Hematopoietic multipotent progenitor cell treated with erythropoietin and hydrocortisone succinate and interleukin-3 and kit ligand, for 17 days (in vitro differentiated cells): ENCODE data around the gene JUNB.
A peak's percentile ranks its signal among the peaks of the same experiment; 100 is the strongest.
"Not testable (repeated sequence)": the region's sequence is repeated elsewhere in the genome, so short reads cannot be mapped to it uniquely, and the experiment has no call there.

Experiments
- DNase-seq: peaks from one replicate; pipeline ENCODE4 v3.0.0-alpha.2; 2015; ENCODE audit warnings: low spot score

Gene JUNB

GRCh38 chr19:12804051-12804450 lies 12.8 kb downstream of the JUNB start:
- no peak for DNase-seq

- DNase-seq: peak; percentile 84
These were observed 15.2 kb downstream of the JUNB start, which contains the start of gene RNASEH2A for GRCh38 chr19:12806242-12807081. Gene RNASEH2A (plus strand): TSS chr19:12806584. CDS start chr19:12806674, 90 bp downstream.

- no peak for DNase-seq
These were observed 23.8 kb downstream of the JUNB start for GRCh38 chr19:12815088-12815487.

GRCh38 chr19:12817188-12817587 lies 25.9 kb downstream of the JUNB start:
- not testable (repeated sequence) for DNase-seq

GRCh38 chr19:12817810-12818209 lies 26.5 kb downstream of the JUNB start:
- not testable (repeated sequence) for DNase-seq

GRCh38 chr19:12821761-12822160 lies 30.5 kb downstream of the JUNB start:
- DNase-seq: no peak

GRCh38 chr19:12825254-12826131 lies 34.2 kb downstream of the JUNB start:
- no peak for DNase-seq

GRCh38 chr19:12828494-12828893 lies 37.2 kb downstream of the JUNB start:
- peak; percentile 24 for DNase-seq

GRCh38 chr19:12833418-12833737 lies 42.1 kb downstream of the JUNB start:
- no peak for DNase-seq

GRCh38 chr19:12833738-12834565 lies 42.7 kb downstream of the JUNB start:
- peak; percentile 35 for DNase-seq

- no peak for DNase-seq
These were observed 43.3 kb downstream of the JUNB start, which contains the start of gene RTBDN for GRCh38 chr19:12834566-12834943. Gene RTBDN (minus strand): TSS chr19:12834579. CDS start chr19:12829979, 4,600 bp downstream.

GRCh38 chr19:12834976-12835757 lies 43.9 kb downstream of the JUNB start:
- peak; percentile 45 for DNase-seq

- no peak for DNase-seq
These were observed 45.2 kb downstream of the JUNB start for GRCh38 chr19:12836529-12836863.

GRCh38 chr19:12837225-12837624 lies 45.9 kb downstream of the JUNB start:
- DNase-seq: no peak

GRCh38 chr19:12838182-12838885 lies 47.0 kb downstream of the JUNB start, which contains the start of gene MAST1:
Gene MAST1 (plus strand): TSS chr19:12838515. CDS start chr19:12838573, 58 bp downstream.
- DNase-seq: peak; percentile 65

GRCh38 chr19:12838886-12839756 lies 47.8 kb downstream of the JUNB start:
- DNase-seq: no peak

GRCh38 chr19:12840091-12841079 lies 49.1 kb downstream of the JUNB start:
- DNase-seq: peak; percentile 91

- peak; percentile 57 for DNase-seq
These were observed 49.8 kb downstream of the JUNB start for GRCh38 chr19:12841094-12841493.
